Loucy (cell line): ENCODE measurements around the gene FRA10AC1.

Source experiments
- EZH2phosphoT487 ChIP-seq: fragments of 200-600 bp; IDR thresholded peaks from 2 replicates; pipeline ENCODE4 v1.6.1; 2018; ENCODE audit warnings: antibody characterized with exemption, mild to moderate bottlenecking, moderate library complexity, borderline replicate concordance
- TF ChIP-seq, protein P1 (sequence below): fragments of 200-600 bp; sonication (generic); conservative IDR thresholded peaks from 2 replicates; pipeline ENCODE4 v1.5.1; 2014; ENCODE audit warnings: mild to moderate bottlenecking, antibody characterized with exemption, low read length

DNA sequence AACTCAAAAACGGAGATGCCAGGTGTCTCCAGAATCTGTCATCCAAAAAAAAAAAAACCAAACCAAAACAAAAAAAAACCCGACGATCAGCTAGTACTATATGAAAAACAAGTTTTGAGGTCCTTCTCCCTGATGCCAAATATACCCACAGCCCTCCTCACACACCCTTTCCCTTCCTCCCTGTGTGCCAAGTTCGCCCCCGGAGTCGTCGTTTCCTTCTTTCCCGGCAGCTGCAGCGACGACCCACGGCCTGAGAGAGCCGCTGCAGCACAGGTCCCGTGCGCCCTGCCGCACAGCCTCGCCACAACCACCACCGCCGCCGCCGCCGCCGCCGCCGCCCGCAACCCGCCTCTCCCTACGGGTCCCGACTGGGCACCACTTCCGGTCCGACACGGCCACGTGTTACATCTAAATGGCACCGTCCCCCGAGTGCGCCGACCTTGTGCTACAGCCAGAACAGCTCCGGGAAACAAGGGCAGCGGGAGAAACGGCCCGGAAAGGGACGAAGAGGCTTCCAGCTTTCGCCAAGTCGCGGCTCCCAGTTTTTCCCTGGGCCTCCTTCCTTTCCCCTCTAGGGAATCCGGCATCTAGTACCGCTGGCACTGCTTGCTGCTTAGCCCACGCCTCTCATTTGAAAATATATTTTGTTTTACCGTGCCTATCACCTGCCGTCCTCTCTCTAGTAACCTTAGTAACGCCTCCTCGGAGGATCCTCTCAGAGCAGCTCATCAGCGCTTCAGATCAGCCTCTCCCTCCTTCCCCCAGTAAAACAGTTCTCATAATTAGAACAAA, at the start of gene FRA10AC1:
- TF ChIP-seq, protein P1, sequence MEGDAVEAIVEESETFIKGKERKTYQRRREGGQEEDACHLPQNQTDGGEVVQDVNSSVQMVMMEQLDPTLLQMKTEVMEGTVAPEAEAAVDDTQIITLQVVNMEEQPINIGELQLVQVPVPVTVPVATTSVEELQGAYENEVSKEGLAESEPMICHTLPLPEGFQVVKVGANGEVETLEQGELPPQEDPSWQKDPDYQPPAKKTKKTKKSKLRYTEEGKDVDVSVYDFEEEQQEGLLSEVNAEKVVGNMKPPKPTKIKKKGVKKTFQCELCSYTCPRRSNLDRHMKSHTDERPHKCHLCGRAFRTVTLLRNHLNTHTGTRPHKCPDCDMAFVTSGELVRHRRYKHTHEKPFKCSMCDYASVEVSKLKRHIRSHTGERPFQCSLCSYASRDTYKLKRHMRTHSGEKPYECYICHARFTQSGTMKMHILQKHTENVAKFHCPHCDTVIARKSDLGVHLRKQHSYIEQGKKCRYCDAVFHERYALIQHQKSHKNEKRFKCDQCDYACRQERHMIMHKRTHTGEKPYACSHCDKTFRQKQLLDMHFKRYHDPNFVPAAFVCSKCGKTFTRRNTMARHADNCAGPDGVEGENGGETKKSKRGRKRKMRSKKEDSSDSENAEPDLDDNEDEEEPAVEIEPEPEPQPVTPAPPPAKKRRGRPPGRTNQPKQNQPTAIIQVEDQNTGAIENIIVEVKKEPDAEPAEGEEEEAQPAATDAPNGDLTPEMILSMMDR = peak; percentile 44
- TF ChIP-seq EZH2phosphoT487 = no peak
